CD4-positive, alpha-beta T cell treated with Interleukin-4 for 4 hours (primary cell): ENCODE results near the gene DISP3.

Experiments
- DNase-seq: peaks from one replicate; pipeline ENCODE4 v3.0.0-alpha.2; 2020

The DISP3 gene

DNA sequence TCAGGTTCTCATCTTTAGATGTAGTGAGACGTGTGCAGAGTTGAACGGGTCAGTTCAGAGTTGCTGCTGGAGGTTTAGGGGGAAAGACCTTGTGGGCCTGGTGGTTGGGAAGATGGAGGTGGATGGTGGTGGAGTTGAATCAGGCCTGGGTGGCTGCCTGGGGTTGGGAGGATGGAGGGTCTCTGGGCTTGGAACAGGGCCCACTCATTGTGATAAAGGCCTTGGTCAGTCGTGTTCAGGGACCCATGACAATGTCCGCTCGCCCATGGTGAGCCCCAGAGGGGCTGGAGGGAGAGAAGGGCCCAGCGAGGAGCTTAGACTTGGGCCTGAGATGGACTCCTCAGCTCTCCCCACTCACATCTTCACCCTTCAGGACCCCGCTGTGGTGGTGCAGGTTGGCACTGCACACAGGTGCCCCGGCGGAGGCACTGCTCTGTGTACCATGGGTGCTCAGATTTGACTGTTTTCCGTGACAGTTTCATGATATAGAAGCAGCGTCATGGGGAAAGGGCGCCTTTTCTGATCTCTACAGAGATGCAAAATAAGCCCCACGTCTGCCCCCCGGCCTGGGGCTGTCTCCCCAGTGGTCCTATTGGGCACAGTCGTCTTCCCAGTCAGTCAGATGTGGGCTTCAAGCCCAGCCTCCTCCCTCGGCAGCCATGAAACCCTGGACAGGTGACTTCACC, 39.2 kb downstream of the DISP3 start:
- no peak for DNase-seq

DNA sequence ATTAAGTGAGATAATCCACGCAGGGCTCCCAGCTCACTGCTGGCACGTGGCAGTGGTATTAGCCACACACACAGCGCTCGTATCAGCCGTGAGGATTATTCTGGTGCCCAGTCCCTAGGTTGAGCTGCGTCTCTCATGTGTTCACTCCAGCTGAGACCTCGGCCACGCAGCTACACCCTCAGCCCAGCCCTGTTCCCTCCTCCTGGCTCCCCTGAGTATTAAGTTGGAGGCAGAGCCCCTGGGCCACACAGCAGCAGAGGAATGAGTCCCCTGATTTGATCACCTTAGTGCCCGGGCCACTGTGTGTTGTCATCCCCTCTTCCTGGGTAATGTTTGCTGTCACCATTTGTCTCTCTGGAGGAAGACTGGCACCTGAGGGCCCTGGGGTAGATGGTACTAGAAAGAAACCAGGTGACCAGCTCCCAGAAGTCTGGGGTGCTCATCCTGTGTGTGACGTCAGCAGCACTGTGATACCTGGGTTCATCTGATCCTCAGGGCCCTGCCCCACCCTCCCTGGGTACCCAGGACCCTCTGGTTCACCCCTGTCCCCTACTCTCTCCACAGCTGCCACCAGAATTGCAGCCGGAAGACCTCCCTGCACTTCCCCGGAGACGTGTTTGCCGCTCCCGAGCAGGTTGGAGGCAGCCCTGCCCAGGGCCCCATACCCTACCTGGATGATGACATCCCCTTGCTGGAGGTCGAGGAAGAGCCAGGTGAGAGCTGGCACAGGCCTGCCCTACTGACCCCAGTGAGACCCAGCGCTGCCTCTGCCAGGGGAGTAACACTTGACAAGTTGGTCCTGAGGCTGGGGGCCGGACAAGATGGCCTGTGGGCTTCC, 40.1 kb downstream of the DISP3 start:
- no peak for DNase-seq

DNA sequence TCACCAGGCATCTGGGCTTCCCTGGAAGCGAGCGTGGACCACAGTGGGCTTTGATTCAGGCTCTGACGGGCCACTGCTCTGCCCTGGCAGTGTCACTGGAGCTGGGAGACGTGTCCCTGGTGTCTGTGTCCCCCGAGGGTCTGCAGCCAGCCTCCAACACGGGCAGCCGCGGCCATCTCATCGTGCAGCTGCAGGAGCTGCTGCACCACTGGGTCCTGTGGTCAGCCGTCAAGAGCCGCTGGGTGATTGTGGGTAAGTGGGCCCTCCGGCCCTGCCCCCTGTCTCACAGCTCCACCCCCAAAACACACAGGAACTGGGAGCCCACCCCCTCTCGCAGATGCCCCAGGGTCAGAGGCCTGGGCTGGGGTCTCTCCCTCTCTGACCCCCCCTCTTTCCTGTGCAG, 40.7 kb downstream of the DISP3 start:
- DNase-seq, result no peak

- DNase-seq, result no peak
These were observed 41.7 kb downstream of the DISP3 start for GRCh38 chr1:11520531-11521233.

- DNase-seq, result no peak
These were observed 42.8 kb downstream of the DISP3 start for GRCh38 chr1:11521582-11522399.

DNA sequence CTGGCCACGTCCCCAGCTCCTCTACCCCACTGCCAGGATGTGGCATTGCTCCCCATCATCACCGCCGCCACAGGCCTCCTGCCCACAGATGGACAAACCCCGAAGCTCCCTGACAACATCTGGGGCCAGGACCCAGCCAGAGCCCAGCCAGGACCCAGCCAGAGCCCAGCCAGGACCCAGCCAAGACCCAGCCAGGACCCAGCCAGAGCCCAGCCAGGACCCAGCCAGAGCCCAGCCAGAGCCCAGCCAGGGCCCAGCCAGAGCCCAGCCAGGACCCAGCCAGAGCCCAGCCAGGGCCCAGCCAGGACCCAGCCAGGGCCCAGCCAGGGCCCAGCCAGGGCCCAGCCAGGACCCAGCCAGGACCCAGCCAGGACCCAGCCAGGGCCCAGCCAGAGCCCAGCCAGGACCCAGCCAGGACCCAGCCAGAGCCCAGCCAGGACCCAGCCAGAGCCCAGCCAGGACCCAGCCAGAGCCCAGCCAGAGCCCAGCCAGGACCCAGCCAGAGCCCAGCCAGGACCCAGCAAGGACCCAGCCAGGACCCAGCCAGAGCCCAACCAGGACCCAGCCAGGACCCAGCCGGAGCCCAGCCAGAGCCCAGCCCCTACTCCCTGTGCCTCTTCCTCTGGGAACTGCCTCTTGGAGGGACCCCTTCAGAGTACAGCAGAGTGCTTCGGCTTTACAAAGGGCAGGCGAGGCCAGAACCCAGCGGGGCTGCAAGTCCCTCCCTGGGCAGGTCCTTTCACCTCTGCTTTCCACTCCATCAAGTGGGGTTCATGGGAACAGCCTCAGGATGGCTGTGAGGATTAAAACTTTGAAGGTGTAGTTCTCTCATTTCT, 43.7 kb downstream of the DISP3 start:
- DNase-seq, result no peak

DNA sequence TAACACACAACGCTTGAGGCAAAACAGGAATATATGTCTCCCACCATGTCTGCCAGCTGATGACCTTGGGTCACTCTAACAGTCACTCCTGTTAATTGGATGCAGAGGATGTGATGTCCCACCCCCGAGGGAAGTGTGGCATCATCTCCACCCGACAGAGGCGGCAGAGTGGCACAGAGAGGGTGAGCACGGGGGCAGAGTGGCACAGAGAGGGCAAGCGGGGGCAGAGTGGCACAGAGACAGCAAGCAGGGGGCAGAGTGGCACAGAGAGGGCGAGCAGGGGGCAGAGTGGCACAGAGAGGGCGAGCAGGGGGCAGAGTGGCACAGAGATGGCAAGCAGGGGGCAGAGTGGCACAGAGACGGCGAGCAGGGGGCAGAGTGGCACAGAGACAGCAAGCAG, 44.3 kb downstream of the DISP3 start:
- no peak for DNase-seq

DNA sequence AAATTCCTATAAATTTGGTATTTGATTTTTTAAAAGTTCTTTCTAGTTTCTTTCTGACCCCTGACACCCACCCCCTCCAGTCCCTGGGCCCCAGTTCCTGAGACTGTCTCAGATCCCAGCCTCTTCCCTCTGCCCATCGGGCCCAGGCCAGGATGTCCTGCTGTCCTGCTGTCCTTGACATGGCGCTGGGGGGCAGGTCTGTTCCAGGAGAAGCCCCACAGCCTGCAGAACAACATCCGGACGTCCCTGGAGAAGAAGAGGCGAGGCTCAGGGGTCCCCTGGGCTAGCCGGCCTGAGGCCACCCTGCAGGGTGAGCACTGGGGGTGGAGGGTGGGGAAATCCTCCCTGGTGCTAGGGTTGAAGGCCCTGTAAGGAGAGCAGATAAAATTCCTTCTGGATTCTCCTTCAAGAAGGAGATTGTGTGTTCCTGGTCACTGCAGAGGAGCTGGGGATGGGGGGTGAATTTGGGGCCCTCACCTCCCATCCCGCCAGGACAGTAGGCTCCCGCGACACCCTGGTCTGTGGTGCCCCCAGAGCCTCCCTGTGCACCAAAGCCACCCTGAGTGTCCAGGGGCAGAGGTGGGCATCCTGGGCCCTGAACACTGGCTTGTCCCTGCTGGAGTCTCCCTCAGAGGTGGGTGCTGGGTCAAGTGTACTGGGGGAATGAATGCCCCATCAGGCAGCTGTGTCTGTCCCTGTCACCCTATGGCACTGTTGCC, 45.0 kb downstream of the DISP3 start:
- DNase-seq, result no peak

- no peak for DNase-seq
These were observed 45.7 kb downstream of the DISP3 start for GRCh38 chr1:11524465-11525150.

- no peak for DNase-seq
These were observed 46.2 kb downstream of the DISP3 start for GRCh38 chr1:11525151-11525505.

DNA sequence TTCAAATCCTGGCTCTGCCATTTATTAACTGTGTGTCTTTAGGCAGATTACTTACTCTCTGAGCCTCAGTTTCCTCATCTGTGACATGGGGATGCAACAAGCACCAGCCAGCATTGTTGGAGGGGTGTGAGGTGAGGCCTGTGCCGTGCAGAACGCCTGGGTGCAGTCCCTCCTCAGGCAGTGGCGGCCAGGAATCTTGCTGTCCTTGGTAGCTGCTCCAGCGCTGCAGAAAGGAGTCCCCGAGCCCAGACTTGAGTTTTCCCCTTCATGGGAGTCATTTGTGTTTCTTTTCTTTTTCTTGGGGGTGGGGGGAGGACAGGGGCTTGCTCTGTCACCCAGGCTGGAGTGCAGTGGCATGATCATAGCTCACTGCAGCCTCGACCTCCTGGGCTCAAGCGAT, 46.6 kb downstream of the DISP3 start:
- no peak for DNase-seq

DNA sequence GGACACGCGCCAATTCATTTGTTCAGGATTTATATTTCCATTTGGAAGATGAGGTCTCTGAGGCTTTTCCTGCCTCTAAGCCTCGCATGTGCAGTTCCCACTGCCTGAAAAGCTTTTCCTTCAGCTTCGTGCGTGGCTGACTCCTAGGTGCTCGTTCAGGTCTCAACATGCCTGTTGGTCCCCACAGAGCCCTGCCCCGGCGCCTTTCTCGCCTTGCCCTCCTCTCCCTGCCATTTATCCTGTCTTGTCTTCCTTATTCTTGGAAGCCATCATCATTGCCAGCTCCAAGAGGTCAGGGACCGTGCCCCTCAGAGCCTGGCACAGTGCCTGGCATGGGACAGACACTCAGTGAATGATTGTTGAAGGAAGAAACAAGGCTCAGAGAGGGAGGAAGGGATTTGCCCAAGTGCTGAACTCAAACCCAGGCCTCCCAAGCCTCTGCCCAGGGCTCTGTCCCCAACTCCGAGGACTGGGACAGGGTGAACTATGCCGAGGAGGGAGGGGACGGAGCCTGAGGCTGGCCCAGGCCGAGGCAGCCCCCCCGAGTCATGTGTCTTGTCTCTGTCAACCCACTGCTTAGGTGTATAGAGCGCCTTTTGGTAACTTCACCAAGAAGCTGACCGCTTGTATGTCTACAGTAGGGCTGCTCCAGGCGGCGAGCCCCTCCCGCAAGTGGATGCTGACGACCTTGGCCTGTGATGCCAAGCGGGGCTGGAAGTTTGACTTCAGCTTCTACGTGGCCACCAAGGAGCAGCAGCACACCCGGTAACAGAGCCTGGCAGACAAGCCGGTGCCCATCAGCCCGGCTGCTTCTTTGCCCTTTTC, 47.3 kb downstream of the DISP3 start:
- no peak for DNase-seq

DNA sequence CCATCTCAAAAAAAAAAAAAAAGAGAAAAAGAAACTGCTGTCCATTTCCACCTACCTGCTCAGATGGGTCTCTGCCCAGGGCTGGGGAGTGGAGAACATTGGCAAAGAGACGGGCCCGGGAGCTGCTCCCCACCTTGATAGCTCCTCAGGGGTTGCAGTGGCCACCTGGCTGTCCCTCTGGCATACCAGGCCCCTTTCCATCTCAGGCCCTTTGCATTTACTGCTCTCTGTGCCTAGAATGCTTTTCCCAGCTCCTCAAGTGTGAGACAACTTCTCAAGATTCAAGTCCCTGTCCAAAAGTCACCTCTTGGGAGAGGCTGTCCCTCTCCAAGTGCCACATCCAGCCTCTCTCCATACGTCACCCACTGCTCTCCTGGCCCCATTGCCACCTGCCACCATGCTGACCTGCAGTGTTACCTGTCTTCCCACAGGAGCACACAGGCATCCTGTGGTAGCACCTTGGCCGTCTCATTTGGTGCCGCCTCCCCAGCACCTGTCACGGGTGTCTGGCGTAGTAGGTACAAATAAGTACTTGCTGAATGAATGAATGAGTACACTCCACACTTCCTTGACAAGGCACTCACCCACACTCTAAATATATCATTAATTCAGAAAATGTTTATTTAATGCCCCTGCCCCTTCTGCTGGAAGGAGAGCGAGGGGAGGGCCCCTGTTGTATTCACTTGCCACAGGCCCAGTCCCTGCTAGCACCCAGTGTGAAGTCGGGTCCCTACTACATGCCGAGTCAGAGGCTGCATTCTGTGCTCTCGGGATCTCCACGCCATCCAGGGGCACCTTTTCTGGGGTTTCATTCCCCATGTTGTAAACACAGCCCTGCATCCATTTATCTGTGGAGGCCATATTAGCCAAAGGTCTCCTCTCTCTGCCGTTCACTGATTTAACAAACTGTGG, 48.8 kb downstream of the DISP3 start:
- DNase-seq, result no peak

DNA sequence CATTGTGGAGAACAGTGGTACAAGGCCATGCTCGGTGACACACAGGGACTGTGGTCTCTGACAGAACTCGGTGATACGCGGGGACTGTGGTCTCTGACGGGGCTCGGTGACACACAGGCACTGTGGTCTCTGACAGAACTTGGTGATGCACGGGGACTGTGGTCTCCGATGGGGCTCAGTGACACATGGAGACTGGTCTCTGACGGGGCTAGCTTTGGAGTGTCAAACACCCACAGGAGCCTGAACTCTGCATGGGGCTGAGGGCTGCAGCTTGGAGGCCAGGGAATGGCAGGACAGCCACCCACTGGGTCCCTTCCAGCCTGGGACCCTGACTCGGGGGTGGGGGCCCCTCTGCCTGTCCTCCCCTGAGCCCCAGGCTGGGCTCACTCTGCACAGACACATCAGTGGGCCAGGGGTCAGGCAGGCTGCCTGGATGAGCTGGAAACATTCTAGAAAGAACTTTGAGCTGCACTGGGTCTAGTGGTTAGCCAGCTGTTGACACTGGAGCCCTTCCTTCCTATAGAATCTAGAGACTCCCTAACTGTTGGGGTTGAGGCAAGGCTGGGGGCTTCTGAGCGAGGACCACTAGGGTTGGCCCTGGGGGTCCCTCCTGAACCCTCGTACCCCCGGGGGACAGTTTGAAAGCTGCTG, 49.8 kb downstream of the DISP3 start:
- DNase-seq, result no peak

DNA sequence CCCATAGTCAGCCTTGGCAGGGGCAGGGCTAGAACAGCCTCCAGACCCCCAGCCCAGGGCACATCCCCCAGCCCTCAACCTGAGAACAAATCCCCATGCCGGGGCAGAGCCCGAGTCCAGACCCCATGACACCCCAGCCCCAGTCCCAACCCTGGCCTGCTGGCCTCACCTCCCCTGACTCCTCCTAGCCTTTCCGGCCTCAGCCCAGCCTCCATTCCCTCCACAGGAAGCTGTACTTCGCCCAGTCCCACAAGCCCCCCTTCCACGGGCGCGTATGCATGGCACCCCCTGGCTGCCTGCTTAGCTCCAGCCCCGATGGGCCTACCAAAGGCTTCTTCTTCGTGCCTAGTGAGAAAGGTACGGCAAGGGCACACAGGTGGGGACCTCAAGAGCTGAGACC, 50.4 kb downstream of the DISP3 start:
- no peak for DNase-seq

GRCh38 chr1:11529763-11530730, 51.1 kb downstream of the DISP3 start:
- DNase-seq, result no peak

GRCh38 chr1:11530731-11531311, 51.9 kb downstream of the DISP3 start:
- DNase-seq, result no peak
